Anterior cingulate cortex (tissue), 58 donors: ENCODE measurements around the gene PCDHA7.
A peak's percentile ranks its signal among the peaks of the same experiment; 100 is the strongest.
"Not testable (repeated sequence)": the region's sequence is repeated elsewhere in the genome, so short reads cannot be mapped to it uniquely, and the experiment has no call there.

Experiments used
- DNase-seq, 58 donors: peaks; one replicate each; lab custom pipeline; 2025; lab: John Stamatoyannopoulos, UW

Gene PCDHA7, protein sequence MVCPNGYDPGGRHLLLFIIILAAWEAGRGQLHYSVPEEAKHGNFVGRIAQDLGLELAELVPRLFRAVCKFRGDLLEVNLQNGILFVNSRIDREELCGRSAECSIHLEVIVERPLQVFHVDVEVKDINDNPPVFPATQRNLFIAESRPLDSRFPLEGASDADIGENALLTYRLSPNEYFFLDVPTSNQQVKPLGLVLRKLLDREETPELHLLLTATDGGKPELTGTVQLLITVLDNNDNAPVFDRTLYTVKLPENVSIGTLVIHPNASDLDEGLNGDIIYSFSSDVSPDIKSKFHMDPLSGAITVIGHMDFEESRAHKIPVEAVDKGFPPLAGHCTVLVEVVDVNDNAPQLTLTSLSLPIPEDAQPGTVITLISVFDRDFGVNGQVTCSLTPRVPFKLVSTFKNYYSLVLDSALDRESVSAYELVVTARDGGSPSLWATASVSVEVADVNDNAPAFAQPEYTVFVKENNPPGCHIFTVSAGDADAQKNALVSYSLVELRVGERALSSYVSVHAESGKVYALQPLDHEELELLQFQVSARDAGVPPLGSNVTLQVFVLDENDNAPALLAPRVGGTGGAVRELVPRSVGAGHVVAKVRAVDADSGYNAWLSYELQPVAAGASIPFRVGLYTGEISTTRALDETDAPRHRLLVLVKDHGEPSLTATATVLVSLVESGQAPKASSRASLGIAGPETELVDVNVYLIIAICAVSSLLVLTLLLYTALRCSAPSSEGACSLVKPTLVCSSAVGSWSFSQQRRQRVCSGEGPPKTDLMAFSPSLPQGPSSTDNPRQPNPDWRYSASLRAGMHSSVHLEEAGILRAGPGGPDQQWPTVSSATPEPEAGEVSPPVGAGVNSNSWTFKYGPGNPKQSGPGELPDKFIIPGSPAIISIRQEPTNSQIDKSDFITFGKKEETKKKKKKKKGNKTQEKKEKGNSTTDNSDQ

DNA sequence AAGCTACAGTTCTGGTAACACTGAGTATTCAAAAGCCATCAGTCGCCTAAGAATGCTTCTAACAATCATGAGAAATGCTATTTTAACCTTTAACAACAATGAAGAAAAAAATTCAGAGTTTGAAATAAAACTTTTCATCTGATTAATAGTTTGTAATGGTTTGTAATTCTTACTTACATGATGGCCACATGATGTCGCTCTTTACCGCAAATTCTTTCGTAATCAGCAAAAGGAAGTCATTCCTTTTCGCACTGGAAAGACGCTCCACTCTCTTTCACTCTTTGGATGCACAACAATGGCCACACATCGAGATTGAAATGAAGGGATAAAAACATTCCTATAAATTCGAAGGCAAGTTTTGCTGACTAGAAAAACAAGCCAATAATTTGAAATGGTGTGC is at the start of gene PCDHA7:
PCDHA7 (plus strand) TSS at position 277 of the 400 bp plus-strand sequence; CDS start at position 392, 115 bp downstream.
- DNase-seq: no peak

DNA sequence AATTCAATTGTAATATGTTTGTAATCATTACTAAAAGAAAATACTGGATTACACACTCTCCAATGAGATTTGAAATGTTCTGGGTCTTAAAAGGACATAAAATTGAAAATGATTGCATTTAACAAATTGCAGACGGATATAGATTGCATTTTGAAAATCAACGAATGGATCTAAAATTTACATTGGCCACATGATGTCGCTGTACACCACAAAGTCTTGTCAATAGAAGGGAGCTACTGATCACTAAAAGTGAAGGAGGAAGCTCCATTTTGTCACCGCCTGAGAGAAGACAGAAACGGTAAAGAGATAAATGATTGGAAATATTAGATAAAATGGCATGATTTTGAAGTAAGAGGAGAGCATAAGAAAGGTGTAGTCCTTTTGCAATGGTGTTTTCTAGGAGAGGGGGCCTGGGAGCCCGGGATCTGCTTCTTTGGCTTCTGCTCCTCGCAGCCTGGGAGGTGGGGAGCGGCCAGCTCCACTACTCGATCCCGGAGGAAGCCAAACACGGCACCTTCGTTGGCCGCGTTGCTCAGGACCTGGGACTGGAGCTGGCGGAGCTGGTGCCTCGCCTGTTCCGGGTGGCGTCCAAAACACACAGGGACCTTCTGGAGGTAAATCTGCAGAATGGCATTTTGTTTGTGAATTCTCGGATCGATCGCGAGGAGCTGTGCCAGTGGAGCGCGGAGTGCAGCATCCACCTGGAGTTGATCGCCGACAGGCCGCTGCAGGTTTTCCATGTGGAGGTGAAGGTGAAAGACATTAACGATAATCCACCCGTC is 48.0 kb upstream of the PCDHA7 start, which contains the start of gene PCDHA1:
PCDHA1 (plus strand) TSS at position 236 of the 782 bp plus-strand sequence.
- no peak for DNase-seq

- DNase-seq: not testable (repeated sequence)
These were observed 46.6 kb upstream of the PCDHA7 start for GRCh38 chr5:140787422-140787821.

DNA sequence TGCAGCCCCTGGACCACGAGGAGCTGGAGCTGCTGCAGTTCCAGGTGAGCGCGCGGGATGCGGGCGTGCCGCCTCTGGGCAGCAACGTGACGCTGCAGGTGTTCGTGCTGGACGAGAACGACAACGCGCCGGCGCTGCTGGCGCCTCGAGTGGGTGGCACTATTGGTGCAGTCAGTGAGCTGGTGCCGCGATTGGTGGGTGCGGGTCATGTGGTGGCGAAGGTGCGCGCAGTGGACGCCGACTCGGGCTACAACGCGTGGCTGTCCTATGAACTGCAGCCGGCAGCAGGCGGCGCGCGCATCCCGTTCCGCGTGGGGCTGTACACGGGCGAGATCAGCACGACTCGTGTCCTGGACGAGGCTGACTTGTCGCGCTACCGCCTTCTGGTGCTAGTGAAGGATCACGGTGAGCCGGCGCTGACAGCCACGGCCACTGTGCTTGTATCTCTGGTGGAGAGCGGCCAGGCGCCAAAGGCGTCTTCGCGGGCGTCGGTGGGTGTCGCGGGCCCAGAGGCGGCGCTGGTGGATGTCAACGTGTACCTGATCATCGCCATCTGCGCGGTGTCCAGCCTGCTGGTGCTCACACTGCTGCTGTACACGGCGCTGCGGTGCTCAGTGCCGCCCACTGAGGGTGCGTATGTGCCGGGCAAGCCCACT is 46.1 kb upstream of the PCDHA7 start:
- DNase-seq: not testable (repeated sequence)

DNA sequence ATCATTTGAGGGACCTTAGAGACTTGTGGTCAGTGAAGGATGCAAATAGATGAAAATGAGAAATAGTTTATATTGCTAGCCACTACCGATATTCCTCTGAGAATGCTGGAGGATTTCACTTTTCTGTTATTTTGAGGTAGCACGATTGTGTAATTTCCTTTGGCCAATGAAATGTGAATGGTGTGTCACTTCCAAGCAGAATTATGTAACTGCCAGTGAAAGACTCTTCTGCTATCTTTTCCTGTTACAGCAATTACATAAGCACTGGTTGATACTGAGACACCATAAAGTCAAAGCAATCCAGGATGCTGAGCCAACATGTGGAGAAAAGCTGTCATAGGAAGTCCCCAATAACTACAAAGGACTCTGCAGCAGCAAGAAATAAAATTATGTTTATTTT is 43.0 kb upstream of the PCDHA7 start:
- no peak for DNase-seq

DNA sequence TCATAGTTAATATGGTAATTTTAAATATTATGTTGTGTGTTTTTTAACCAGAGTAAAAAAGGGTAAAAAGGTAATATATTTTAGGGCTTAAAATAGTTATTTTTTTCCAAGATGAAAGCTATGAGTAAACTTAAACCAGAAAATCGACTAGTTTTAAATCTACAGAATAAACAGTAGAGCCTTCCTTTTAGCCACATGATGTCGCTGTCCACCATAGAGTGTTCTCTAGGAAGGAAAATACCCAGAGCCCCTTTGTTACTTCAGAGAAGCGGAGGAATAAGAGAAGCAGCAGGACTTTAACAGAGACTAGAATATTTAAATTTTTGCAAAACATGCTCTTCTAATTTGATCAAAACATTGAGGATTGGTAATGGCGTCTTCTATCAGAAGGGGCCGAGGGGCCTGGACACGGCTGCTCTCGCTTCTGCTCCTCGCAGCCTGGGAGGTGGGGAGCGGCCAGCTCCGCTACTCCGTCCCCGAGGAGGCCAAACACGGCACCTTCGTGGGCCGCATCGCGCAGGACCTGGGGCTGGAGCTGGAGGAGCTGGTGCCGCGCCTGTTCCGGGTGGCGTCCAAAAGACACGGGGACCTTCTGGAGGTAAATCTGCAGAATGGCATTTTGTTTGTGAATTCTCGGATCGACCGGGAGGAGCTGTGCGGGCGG is 39.3 kb upstream of the PCDHA7 start, which contains the start of gene PCDHA2:
PCDHA2 (plus strand) TSS at position 258 of the 664 bp plus-strand sequence.
- no peak for DNase-seq

- no peak for DNase-seq
These were observed 38.8 kb upstream of the PCDHA7 start for GRCh38 chr5:140795259-140795641.

- DNase-seq: not testable (repeated sequence)
These were observed 37.9 kb upstream of the PCDHA7 start for GRCh38 chr5:140796072-140796717.

GRCh38 chr5:140796718-140797095 is 37.4 kb upstream of the PCDHA7 start:
- DNase-seq: no peak

DNA sequence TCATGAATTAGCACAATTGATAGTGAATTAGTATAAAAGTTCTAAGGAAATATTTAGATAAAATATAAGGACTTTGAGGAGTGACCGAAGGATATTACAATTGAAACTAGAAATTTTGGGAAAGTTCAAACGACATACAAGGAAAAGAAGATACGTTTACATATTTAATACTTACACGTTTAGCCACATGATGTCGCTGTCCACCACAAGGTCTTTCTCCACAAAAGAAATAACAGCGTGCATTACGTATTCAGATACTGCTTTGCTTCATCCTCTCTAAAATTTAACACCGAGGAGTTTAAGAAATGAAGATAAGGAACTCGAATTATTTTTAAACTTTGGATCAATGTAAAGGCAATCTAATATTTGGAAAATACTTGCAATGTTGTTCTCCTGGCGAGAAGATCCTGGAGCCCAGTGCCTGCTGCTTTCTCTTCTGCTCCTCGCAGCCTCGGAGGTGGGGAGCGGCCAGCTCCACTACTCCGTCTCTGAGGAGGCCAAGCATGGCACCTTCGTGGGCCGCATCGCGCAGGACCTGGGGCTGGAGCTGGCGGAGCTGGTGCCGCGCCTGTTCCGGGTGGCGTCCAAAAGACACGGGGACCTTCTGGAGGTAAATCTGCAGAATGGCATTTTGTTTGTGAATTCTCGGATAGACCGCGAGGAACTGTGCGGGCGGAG is 33.1 kb upstream of the PCDHA7 start, which contains the start of gene PCDHA3:
PCDHA3 (plus strand) TSS at position 242 of the 678 bp plus-strand sequence.
- peak in 1 of 58 donors; percentile 13 for DNase-seq

DNA sequence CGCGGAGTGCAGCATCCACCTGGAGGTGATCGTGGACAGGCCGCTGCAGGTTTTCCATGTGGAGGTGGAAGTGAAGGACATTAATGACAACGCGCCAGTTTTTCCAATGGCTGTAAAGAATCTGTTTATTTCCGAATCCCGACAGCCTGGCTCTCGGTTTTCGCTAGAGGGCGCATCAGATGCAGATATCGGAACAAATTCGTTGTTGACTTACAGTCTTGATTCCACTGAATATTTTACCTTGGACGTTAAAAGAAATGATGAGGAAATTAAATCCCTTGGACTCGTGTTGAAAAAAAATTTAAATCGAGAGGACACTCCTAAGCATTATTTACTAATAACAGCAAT is 32.6 kb upstream of the PCDHA7 start:
- peak in 3 of 58 donors; percentile 8 to 25 (median 25) for DNase-seq

DNA sequence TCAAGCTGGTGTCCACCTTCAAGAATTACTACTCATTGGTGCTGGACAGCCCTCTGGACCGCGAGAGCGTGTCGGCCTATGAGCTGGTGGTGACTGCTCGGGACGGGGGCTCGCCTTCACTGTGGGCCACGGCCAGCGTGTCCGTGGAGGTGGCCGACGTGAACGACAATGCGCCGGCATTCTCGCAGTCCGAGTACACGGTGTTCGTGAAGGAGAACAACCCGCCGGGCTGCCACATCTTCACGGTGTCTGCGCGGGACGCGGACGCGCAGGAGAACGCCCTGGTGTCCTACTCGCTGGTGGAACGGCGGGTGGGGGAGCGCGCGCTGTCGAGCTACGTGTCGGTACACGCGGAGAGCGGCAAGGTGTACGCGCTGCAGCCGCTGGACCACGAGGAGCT is 31.7 kb upstream of the PCDHA7 start:
- DNase-seq: not testable (repeated sequence)

DNA sequence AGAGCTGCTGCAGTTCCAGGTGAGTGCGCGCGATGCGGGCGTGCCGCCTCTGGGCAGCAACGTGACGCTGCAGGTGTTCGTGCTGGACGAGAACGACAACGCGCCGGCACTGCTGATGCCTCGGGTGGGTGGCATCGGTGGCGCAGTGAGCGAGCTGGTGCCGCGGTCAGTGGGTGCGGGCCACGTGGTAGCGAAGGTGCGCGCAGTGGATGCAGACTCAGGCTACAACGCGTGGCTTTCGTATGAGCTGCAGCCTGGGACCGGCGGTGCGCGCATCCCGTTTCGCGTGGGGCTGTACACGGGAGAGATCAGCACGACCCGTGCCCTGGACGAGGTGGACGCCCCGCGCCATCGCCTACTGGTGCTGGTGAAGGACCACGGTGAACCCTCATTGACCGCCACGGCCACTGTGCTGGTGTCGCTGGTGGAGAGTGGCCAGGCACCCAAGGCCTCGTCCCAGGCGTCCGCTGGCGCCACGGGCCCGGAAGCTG is 31.2 kb upstream of the PCDHA7 start:
- DNase-seq: no peak

DNA sequence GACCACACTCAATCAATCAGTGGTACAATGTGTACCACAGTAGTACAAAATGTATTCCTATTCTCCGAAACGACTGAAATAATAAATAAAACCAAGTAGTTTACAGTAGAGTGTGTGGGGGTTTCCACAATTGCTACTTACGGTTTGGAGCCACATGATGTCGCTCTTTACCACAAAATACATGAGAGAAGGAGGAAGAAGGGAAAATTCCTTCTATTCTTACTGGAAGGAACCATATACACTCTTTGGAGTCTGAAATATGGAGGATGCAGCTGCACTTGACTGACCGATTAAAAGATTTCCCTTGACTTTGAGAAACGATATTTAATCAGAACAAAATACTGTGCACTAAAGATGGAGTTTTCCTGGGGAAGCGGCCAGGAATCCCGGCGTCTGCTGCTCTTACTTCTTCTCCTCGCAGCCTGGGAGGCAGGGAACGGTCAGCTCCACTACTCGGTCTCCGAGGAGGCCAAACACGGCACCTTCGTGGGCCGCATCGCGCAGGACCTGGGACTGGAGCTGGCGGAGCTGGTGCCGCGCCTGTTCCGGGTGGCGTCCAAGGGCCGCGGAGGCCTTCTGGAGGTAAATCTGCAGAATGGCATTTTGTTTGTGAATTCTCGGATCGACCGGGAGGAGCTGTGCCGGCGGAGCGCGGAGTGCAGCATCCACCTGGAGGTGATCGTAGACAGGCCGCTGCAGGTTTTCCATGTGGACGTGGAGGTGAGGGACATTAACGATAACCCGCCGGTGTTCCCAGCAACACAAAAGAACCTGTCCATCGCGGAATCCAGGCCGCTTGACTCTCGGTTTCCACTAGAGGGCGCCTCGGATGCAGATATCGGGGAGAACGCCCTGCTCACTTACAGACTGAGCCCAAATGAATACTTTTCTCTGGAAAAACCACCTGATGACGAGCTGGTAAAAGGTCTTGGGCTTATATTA is 27.0 kb upstream of the PCDHA7 start, which contains the start of gene PCDHA4:
PCDHA4 (plus strand) TSS at position 235 of the 942 bp plus-strand sequence.
- DNase-seq: peak in 16 of 58 donors; percentile 1 to 57 (median 26)

GRCh38 chr5:140808241-140808888 is 25.7 kb upstream of the PCDHA7 start:
- DNase-seq: not testable (repeated sequence)

GRCh38 chr5:140808889-140809291 is 25.2 kb upstream of the PCDHA7 start:
- no peak for DNase-seq
